Stimulated activated CD4-positive, alpha-beta T cell treated with anti-CD3 and anti-CD28 coated beads, Interleukin-2, amount 100 ng/mL, for 24 hours (primary cell): ENCODE data around the gene UNC45A.
"Not testable (repeated sequence)": the region's sequence is repeated elsewhere in the genome, so short reads cannot be mapped to it uniquely, and the experiment has no call there.

Experiments used
- DNase-seq, 2 donors: peaks; one replicate each; pipeline ENCODE4 v3.0.0-alpha.2; 2020

Gene UNC45A, protein sequence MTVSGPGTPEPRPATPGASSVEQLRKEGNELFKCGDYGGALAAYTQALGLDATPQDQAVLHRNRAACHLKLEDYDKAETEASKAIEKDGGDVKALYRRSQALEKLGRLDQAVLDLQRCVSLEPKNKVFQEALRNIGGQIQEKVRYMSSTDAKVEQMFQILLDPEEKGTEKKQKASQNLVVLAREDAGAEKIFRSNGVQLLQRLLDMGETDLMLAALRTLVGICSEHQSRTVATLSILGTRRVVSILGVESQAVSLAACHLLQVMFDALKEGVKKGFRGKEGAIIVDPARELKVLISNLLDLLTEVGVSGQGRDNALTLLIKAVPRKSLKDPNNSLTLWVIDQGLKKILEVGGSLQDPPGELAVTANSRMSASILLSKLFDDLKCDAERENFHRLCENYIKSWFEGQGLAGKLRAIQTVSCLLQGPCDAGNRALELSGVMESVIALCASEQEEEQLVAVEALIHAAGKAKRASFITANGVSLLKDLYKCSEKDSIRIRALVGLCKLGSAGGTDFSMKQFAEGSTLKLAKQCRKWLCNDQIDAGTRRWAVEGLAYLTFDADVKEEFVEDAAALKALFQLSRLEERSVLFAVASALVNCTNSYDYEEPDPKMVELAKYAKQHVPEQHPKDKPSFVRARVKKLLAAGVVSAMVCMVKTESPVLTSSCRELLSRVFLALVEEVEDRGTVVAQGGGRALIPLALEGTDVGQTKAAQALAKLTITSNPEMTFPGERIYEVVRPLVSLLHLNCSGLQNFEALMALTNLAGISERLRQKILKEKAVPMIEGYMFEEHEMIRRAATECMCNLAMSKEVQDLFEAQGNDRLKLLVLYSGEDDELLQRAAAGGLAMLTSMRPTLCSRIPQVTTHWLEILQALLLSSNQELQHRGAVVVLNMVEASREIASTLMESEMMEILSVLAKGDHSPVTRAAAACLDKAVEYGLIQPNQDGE

GRCh38 chr15:90934949-90935751 is at the start of gene UNC45A:
Gene UNC45A (plus strand): TSS chr15:90935285. CDS start chr15:90935325, 40 bp downstream.
- peak; percentile 98 to 99 for DNase-seq

DNA sequence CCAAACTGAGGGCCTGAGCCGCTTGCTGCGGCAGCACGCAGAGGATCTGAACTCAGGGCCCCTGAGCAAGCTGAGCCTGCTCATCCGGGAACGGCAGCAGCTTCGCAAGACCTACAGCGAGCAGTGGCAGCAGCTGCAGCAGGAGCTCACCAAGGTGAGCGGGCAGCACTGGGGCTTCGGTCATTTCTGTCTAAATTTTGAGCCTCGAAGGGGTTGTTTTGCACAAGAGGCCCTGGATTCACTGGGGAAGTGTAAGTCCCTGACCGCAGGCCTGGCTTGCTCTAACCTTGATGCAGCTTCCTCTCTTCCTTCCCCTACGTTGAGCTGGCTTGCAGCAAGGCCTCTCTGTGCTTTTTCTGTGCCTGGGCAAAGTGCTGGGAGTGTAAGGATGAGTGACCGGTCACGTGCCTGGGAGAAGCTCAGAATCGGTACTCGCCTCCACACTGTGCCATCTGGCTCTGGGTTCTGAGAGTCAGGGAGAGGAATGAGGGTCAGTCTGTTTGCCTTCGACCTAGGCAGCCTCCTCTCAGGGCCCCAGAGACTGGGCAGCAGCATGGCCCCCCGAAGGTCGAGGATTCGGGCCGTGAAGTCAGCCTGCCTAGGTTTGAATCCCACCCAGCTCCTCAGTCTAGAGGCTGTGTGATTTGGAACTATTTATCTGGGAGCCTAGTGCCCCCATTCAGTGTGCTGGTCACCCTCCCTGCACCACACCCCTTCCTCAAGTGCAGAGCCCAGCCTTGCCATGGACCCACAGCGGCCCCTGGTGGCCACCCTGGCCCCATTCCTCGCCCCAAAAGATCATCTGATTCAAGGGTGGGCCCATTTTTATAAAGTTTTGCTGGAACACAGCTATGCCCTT is 49.4 kb upstream of the UNC45A start:
- DNase-seq, result peak; percentile 87 to 91

GRCh38 chr15:90886291-90886614 is 48.8 kb upstream of the UNC45A start:
- DNase-seq, result no peak

DNA sequence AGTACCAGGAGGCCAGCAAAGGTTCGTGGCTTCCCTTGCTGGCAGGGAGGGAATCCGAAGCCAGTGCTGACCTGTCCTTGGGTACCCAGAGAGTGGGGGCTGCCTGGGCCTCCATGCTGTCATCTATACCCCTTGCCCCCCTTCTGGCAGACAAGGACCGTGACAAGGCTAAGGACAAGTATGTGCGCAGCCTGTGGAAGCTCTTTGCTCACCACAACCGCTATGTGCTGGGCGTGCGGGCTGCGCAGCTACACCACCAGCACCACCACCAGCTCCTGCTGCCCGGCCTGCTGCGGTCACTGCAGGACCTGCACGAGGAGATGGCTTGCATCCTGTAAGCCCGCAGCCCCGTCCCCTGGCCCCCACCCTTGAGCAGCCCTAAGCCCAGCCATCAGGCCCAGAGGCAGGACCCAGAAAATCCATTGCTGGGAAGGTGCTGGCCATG is 48.0 kb upstream of the UNC45A start:
- no peak for DNase-seq

GRCh38 chr15:90889313-90889730 is 45.8 kb upstream of the UNC45A start:
- no peak for DNase-seq

- DNase-seq, result no peak
These were observed 45.2 kb upstream of the UNC45A start for GRCh38 chr15:90889736-90890456.

DNA sequence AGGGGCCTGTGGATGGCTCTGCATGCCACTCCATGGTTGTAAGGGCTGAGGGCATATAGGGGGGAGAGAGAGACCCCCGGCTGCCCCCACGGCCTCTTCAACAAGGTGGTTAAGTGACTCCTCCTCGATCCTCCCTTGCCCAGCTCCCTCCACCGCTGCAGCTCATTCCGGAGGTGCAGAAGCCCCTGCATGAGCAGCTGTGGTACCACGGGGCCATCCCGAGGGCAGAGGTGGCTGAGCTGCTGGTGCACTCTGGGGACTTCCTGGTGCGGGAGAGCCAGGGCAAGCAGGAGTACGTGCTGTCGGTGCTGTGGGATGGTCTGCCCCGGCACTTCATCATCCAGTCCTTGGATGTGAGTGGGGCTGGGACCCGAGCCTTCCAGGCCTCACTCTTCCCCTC is 44.2 kb upstream of the UNC45A start:
- no peak for DNase-seq

DNA sequence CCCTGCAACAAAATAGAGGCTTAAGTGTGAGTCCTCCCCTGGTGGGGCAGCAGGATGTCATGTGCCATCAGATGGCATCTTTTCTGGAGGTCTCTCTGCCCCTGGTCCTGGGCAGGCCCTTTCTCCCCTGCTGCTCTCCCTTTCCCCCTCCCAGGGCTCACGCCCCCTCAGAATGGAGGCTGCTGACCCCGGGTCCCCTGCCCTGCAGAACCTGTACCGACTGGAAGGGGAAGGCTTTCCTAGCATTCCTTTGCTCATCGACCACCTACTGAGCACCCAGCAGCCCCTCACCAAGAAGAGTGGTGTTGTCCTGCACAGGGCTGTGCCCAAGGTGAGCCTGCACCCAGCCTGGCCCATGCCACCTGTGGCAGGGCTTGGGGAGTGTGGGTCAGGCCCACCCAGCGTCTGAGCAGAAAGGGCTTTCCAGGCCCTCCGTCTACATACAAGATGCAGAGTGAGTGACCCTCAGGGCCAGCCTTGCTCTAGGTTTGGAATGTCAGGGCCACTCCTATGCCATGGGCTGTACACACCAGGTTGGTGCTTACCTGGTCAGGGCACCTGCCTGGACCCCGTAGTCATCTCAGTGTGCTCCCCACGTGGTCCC is 43.6 kb upstream of the UNC45A start:
- DNase-seq, result no peak

GRCh38 chr15:90892023-90892422 is 43.1 kb upstream of the UNC45A start:
- DNase-seq, result no peak

GRCh38 chr15:90892498-90893174 is 42.4 kb upstream of the UNC45A start:
- no peak for DNase-seq

- peak in 1 of 2 donors; percentile 35 for DNase-seq
These were observed 41.7 kb upstream of the UNC45A start for GRCh38 chr15:90893175-90894090.

GRCh38 chr15:90895571-90896117 is 39.4 kb upstream of the UNC45A start:
- no peak for DNase-seq

DNA sequence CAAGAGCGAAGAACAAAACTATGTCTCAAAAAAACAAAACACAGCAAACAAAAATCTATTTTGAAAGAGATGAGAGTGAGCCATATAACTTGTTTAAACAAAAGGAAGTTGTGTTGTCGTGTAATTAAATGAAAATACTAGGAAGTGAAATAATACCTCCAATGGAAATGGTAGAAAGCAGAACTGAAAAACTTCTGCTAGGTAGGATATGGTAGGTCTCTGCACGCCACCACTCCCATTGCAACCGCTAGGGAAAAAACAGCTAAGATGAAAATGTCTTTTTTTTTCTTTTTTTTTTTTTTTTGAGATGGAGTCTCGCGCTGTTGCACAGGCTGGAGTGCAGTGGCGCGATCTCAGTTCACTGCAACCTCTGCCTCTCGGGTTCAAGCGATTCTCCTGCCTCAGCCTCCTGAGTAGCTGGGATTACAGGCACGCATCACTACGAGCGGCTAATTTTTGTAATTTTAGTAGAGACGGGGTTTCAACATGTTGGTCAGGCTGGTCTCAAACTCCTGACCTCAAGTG is 37.9 kb upstream of the UNC45A start:
- DNase-seq, result not testable (repeated sequence)

DNA sequence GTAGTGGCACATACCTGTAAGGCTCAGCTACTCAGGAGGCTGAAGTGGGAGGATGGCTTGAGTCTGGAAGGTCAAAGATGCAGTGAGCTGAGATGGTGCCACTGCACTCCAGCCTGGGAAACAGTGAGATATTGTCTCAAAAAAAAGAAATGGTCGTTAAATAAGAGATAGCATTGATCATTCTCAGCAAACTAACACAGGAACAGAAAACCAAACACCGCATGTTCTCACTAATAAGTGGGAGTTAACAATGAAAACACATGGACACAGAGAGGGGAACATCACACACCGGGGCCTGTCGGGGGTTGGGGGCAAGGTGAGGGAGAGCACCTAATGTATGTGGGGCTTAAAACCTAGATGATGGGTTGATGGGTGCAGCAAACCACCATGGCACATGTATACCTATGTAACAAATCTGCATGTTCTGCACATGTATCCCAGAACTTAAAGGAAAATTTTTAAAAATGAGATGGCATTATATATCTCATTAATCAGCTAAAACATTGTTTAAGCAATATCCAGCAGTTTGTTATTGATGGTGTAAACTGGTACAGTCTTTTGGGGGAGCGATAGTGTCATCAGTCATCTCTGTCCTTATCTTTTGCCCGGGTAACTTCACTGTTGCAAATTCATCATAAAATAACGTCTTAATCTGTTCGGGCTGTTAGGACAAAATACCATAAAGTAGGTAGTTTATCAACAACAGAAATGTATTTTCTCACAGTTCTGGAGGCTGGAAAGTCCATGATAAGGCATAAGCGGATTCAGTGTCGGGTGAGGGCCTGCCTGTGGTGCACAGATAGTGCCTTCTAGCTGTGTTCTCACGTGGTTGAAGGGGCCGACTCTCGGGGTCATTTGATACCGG is 33.7 kb upstream of the UNC45A start:
- no peak for DNase-seq

GRCh38 chr15:90902040-90902839 is 32.8 kb upstream of the UNC45A start:
- DNase-seq, result peak; percentile 74 to 75
